ENCODE results near the gene DIP2C. TPM values are rescaled to one million over a fixed set of nuclear protein-coding genes. Genes with fewer than 3 reads are reported as not detected.

DIP2C gene
- total and polyA plus RNA-seq, 2 donors (not counting 1 experiment from before 2014, with no cell fraction given): 1.3 to 1.9 TPM

DNA sequence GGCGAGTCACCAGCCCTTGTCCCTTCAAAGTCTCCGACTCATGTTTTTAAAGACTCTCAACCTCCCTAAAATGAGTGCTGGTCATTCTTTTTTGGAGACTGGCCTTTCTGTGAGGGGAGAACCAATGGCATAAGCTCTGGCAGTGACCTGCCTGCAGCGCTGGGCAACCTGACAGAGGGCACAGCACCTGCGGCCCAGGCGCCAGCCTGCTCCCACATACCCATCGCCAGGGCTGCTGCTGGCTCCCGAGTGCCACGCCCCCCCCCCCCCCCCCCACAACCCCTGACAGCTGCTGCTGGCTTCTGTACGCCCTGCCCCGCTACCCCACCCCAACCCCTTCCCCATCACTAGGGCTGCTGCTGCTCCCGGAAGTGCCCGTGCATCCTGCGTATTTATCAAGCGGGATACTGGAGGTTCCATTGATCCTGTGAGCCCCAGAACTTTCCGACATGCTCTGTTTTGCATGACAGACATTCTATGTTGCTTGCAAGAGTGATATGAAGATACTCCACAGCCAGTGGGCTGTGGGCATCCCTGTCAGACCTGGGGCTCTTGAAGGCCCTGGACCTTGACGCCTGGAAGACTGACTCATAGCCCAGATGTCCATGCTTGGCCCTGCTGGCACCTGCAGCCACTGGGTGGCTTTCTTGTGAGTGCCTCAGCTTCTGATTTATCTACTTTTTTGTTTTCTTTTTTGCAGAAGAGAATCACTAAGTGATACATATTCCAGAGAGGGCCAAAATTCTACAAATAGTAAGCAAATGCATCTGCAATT, 310.4 kb downstream of the DIP2C start:
- Histone ChIP-seq H3K79me2 (ENCODE audit: control insufficient read depth, insufficient read depth, low read length) (no peaks in the 10 kb centered on the region), H3K36me3 (replicated peaks in 1 of 2; ENCODE audit: control extremely low read depth in 1 of 2, control insufficient read depth in 1 of 2, extremely low read depth in 1 of 2, insufficient read depth in 2 of 2, low read length in 1 of 2) (no peaks in the 10 kb centered on the region), H4K20me1 (ENCODE audit: control insufficient read depth, insufficient read depth, low read length, poor library complexity, severe bottlenecking) (no peaks in the 10 kb centered on the region), H3K9me3 (ENCODE audit: control extremely low read depth in 1 of 3, control insufficient read depth in 2 of 3, insufficient read depth in 1 of 3, low read length in 2 of 3) (peaks cover 0 to 9% (median 0%) of the 10 kb centered on the region in 3 donors), H3K27ac (ENCODE audit: low read length in 2 of 2) (no peak overlapping the region), H3K27me3 (replicated peaks in 1 of 4; ENCODE audit: control extremely low read depth in 1 of 4, control insufficient read depth in 3 of 4, insufficient read depth in 4 of 4, low read length in 3 of 4) (no peaks in the 10 kb centered on the region), H3K4me2 (replicated peaks; ENCODE audit: low read depth, low read length, poor library complexity, severe bottlenecking) (no peak overlapping the region), H3K9ac (ENCODE audit: low read length) (no peak overlapping the region), H2AFZ (ENCODE audit: insufficient read depth, low read depth, low read length, poor library complexity, severe bottlenecking) (no peak overlapping the region), H3K4me1 (ENCODE audit: control insufficient read depth in 2 of 2, insufficient read depth in 2 of 2, low read length in 2 of 2) (no peaks in the 10 kb centered on the region), H3K4me3 (ENCODE audit: control extremely low read depth in 1 of 5, extremely low read depth in 1 of 5, insufficient read depth in 1 of 5, low read depth in 2 of 5, low read length in 4 of 5) (no peak overlapping the region)
- TF ChIP-seq, protein P1, sequence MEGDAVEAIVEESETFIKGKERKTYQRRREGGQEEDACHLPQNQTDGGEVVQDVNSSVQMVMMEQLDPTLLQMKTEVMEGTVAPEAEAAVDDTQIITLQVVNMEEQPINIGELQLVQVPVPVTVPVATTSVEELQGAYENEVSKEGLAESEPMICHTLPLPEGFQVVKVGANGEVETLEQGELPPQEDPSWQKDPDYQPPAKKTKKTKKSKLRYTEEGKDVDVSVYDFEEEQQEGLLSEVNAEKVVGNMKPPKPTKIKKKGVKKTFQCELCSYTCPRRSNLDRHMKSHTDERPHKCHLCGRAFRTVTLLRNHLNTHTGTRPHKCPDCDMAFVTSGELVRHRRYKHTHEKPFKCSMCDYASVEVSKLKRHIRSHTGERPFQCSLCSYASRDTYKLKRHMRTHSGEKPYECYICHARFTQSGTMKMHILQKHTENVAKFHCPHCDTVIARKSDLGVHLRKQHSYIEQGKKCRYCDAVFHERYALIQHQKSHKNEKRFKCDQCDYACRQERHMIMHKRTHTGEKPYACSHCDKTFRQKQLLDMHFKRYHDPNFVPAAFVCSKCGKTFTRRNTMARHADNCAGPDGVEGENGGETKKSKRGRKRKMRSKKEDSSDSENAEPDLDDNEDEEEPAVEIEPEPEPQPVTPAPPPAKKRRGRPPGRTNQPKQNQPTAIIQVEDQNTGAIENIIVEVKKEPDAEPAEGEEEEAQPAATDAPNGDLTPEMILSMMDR (IDR thresholded peaks at IDR 0.05): no peak
- Mint-ChIP-seq H3K9me3 (ENCODE audit: insufficient read depth) (no peaks in the 10 kb centered on the region), H3K27ac (no peak overlapping the region), H3K27me3 (peaks cover 9% of the 10 kb centered on the region), H3K4me3 (no peak overlapping the region), H3K4me1 (no peaks in the 10 kb centered on the region)
- no peak for ATAC-seq (ENCODE audit: low read depth)
- POLR2A ChIA-PET: no interaction called here
- over 99% methylated on average over 11 of the region's 16 CpGs for WGBS (ENCODE audit: insufficient coverage)
- CTCF ChIA-PET: no interaction called here
- intact Hi-C loops (cut with micrococcal nuclease): no loop called here
- no peak for DNase-seq

DNA sequence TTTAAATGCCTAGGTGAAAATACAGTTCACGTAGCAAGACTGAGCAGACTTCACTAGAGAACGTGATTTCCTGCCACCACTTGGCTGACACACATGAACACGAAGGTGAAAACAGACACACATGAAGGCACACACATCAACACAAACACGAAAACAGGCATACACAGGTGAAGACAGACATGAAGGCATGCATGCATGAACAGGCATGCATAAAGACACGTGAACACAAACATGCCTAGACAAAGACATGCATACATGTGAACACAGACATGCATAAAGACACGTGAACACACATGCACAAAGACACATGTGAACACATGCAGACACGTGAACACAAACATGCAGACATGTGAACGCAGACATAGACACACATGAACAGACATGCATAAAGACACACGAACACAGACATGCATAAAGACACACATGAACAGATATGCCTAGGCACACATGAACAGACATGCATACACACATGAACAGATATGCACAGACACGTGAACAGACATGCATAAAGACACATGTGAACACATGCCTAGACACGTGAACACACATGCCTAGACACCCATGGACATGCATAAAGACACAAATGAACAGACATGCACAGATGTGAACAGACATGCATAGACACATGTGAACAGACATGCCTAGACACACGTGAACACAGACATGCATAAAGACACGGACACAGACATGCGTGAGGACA, 311.1 kb downstream of the DIP2C start:
- Histone ChIP-seq H3K4me3 (ENCODE audit: control extremely low read depth in 1 of 5, extremely low read depth in 1 of 5, insufficient read depth in 1 of 5, low read depth in 2 of 5, low read length in 4 of 5) (no peak overlapping the region), H3K36me3 (replicated peaks in 1 of 2; ENCODE audit: control extremely low read depth in 1 of 2, control insufficient read depth in 1 of 2, extremely low read depth in 1 of 2, insufficient read depth in 2 of 2, low read length in 1 of 2) (no peaks in the 10 kb centered on the region), H3K4me2 (replicated peaks; ENCODE audit: low read depth, low read length, poor library complexity, severe bottlenecking) (no peak overlapping the region), H3K4me1 (ENCODE audit: control insufficient read depth in 2 of 2, insufficient read depth in 2 of 2, low read length in 2 of 2) (no peaks in the 10 kb centered on the region), H3K9me3 (ENCODE audit: control extremely low read depth in 1 of 3, control insufficient read depth in 2 of 3, insufficient read depth in 1 of 3, low read length in 2 of 3) (peaks cover 0 to 9% (median 0%) of the 10 kb centered on the region in 3 donors), H4K20me1 (ENCODE audit: control insufficient read depth, insufficient read depth, low read length, poor library complexity, severe bottlenecking) (no peaks in the 10 kb centered on the region), H3K79me2 (ENCODE audit: control insufficient read depth, insufficient read depth, low read length) (no peaks in the 10 kb centered on the region), H3K27ac (ENCODE audit: low read length in 2 of 2) (no peak overlapping the region), H3K9ac (ENCODE audit: low read length) (no peak overlapping the region), H3K27me3 (replicated peaks in 1 of 4; ENCODE audit: control extremely low read depth in 1 of 4, control insufficient read depth in 3 of 4, insufficient read depth in 4 of 4, low read length in 3 of 4) (no peaks in the 10 kb centered on the region), H2AFZ (ENCODE audit: insufficient read depth, low read depth, low read length, poor library complexity, severe bottlenecking) (no peak overlapping the region)
- intact Hi-C loops (cut with micrococcal nuclease): no loop called here
- Mint-ChIP-seq H3K4me1 (no peaks in the 10 kb centered on the region), H3K4me3 (no peak overlapping the region), H3K9me3 (ENCODE audit: insufficient read depth) (no peaks in the 10 kb centered on the region), H3K27ac (no peak overlapping the region), H3K27me3 (peaks cover 9% of the 10 kb centered on the region)
- POLR2A ChIA-PET: no interaction called here
- ATAC-seq (ENCODE audit: low read depth): no peak
- 92% methylated on average over 14 of the region's 14 CpGs for WGBS (ENCODE audit: insufficient coverage)
- CTCF ChIA-PET: no interaction called here
- DNase-seq: no peak
- TF ChIP-seq EZH2 (IDR thresholded peaks at IDR 0.05; ENCODE audit: borderline replicate concordance, insufficient read depth, low read depth, low read length, poor library complexity, severe bottlenecking): no peak
- TF ChIP-seq, protein P1 (IDR thresholded peaks at IDR 0.05): no peak
